ENCODE results near the gene TTK.

- no peak for TF ChIP-seq POLR2A (IDR thresholded peaks at IDR 0.05)
- TF ChIP-seq CTCF (IDR thresholded peaks at IDR 0.05): no peak
Measured at GRCh38 chr6:80077067-80077466, 72.6 kb downstream of the TTK start.
